22Rv1 (cell line): ENCODE data around the gene B2M.
"Not testable (repeated sequence)": the region's sequence is repeated elsewhere in the genome, so short reads cannot be mapped to it uniquely, and the experiment has no call there.

Experiments used
- H3K27ac ChIP-seq: fragments of 450-650 bp; 2 replicates; pipeline ENCODE4 v1.5.1; 2017
- ZFX ChIP-seq: fragments of 450-650 bp; IDR thresholded peaks from 2 replicates; pipeline ENCODE4 v1.6.1; 2017; ENCODE audit warnings: antibody characterized with exemption, borderline replicate concordance
- TF ChIP-seq, protein P1 (sequence below): fragments of 450-650 bp; IDR thresholded peaks from 2 replicates; pipeline ENCODE4 v1.5.1; 2017; ENCODE audit warnings: mild to moderate bottlenecking

Gene B2M

DNA sequence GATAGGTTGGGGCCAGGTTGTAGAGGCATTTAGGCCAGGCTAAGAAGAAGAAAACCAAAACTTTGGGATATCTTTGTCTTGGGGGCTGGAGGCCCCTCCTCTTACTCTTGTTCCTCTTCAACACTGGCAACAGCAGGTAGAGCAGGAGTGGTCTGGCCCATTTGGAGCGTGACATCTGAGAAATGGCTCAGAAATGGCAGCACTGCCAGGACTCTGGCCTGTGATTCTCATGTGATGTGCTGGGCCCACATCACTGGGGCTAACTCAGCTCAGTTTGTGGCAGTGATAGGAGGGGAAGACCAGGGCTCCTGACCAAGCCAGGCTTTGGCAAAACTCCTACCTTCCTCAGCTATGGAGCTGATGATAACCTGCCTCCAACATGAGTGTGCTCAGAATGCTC lies 18.7 kb upstream of the B2M start:
- H3K27ac ChIP-seq, result no peak overlapping the region
- TF ChIP-seq, protein P1, sequence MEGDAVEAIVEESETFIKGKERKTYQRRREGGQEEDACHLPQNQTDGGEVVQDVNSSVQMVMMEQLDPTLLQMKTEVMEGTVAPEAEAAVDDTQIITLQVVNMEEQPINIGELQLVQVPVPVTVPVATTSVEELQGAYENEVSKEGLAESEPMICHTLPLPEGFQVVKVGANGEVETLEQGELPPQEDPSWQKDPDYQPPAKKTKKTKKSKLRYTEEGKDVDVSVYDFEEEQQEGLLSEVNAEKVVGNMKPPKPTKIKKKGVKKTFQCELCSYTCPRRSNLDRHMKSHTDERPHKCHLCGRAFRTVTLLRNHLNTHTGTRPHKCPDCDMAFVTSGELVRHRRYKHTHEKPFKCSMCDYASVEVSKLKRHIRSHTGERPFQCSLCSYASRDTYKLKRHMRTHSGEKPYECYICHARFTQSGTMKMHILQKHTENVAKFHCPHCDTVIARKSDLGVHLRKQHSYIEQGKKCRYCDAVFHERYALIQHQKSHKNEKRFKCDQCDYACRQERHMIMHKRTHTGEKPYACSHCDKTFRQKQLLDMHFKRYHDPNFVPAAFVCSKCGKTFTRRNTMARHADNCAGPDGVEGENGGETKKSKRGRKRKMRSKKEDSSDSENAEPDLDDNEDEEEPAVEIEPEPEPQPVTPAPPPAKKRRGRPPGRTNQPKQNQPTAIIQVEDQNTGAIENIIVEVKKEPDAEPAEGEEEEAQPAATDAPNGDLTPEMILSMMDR, result no peak
- TF ChIP-seq ZFX, result no peak

DNA sequence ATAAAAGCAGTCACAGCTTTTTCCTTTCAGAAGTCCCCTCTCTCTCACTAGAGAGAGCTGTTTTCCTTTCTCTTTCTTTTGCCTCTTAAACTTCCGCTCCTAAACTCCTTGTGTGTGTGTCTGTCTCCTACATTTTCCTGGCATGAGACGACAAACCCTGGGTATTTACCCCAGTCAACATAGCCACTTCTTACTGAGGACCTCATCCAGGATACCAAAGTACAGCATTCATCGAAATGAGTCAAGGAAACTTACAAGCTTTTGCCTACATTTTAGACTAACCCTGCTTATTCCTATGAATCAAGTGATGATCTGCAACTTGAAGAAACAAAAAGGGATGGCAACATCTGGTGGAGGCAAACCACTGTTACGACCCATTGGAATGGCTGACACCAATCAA lies 16.9 kb upstream of the B2M start:
- TF ChIP-seq, protein P1, result no peak
- no peak for TF ChIP-seq ZFX
- no peak overlapping the region for H3K27ac ChIP-seq

DNA sequence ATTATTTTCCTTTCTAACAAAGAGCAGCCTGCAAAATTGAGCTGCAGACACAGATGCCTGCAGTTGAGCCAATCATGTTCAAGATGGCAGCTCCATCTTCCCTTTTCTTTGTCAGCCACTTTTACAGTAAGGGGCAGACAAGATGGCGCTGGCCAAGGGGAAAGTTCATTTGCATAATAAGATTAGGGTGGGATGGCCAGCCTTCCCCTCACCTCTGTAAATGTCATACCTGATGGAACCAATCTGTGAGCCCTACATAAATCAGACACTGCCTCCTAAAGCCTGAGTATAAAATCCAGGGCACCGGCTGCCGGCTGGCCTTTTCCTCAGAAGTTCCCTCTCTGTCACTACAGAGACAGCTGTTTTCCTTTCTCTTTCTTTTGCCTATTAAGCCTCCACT lies 16.0 kb upstream of the B2M start:
- no peak for TF ChIP-seq ZFX
- TF ChIP-seq, protein P1, result no peak
- no peak overlapping the region for H3K27ac ChIP-seq

DNA sequence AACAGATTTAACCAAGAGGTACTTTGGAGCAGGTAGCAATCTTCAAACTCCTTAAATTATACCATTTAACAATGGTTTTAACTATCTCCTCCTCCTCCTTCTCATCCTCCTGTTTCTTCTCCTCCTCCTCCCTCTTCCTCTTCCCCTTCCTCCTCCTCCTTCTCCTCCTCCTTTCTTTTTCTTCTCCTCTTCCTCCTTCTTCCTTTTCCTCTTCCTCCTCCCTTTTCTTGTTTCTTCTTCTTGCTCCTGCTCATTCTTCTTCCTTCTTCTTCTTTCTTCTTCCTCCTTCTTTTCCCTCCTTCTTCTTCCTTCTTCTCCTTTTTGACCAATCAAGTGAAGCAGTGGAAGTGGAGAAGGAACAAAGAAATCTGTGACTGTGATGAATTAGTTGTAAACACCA lies 14.3 kb upstream of the B2M start:
- H3K27ac ChIP-seq, result no peak overlapping the region
- TF ChIP-seq ZFX, result no peak
- TF ChIP-seq, protein P1, result no peak

DNA sequence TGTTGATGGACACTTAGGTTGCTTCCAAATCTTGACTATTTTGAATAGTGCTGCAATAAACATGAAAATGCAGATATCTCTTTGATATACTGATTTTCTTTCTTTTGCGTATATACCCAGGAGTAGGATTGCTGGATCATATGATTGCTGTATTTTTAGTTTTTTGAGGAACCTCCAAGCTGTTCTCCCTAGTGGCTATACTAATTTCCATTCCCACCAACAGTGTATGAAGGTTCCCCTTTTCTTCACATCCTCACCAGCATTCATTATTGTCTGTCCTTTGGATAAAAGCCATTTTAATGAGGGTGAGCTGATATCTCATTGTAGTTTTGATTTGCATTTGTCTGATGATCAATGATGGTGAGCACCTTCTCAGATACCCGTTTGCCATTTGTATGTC lies 12.7 kb upstream of the B2M start:
- no peak overlapping the region for H3K27ac ChIP-seq
- no peak for TF ChIP-seq ZFX
- TF ChIP-seq, protein P1, result no peak

DNA sequence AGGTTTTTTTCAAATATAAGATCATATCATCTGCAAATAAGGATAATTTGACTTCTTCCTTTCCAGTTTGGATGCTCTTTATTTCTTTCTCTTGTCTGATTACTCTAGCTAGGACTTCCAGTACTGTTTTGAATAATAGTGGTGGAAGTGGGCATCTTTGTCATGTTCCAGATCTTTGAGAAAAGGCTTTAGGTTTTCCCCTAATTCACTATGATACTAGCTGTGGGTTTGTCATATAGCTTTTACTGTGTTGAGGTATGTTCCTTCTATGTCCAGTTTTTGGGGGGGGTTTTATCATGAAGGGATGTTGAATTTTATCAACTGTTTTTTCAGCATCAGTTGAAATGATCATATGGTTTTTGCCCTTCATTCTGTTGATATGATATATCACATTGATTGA lies 10.6 kb upstream of the B2M start:
- H3K27ac ChIP-seq, result not testable (repeated sequence)

DNA sequence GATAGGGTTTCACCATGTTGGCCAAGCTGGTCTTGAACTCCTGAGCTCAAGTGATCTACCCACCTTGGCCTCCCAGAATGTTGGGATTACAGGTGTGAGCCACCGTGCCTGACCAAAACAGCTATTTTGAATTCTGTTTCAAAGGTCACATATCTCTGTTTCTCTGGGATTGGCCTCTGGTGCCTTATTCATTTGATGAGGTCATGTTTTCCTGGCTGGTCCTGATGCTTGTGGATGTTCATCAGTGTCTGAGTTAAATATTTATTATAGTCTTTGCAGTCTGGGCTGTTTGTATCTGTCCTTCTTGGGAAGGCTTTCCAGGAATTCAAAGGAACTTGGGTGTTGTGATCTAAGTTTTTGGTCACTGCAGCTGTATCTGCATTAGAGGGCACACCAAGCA lies 5.3 kb upstream of the B2M start:
- TF ChIP-seq ZFX, result no peak
- TF ChIP-seq, protein P1, result no peak
- no peak overlapping the region for H3K27ac ChIP-seq

DNA sequence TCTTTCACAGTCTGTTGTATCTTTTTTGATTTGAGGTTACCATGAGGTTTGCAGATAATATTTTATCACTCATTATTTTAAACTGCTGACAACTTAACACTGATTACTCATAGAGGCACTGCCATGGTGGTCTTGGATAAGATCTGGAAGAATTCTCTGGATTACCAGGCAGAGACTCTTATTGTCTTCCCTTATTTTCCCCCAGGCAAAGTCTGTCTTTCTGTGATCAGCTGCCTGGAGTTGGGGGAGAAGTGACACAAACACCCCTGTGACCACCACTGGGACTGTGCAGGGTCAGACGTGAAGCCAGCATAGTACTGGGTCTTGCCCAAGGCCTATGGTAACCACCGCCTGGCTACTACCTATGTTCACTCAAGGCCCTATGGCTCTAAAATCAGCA lies 4.9 kb upstream of the B2M start:
- TF ChIP-seq, protein P1, result no peak
- no peak for TF ChIP-seq ZFX
- H3K27ac ChIP-seq, result no peak overlapping the region
